HCT116 (cell line): ENCODE measurements around the gene GGTLC2.
"Not testable (repeated sequence)": the region's sequence is repeated elsewhere in the genome, so short reads cannot be mapped to it uniquely, and the experiment has no call there.

Experiments used
- SP1 ChIP-seq: IDR thresholded peaks from 2 replicates; pipeline ENCODE4 v1.6.1; 2012; ENCODE audit warnings: low read depth
- ZNF274 ChIP-seq: fragments of 200-500 bp; sonication (Bioruptor generic); IDR thresholded peaks from 2 replicates; pipeline ENCODE4 v1.6.1; 2014; ENCODE audit warnings: mild to moderate bottlenecking, low read depth, low read length, inconsistent platforms

GRCh38 chr22:22652573-22652972, 8.2 kb downstream of the GGTLC2 start:
- TF ChIP-seq ZNF274, SP1: not testable (repeated sequence)
